ENCODE measurements around the gene BCAP29. TPM values are rescaled to one million over a fixed set of nuclear protein-coding genes. Genes with fewer than 3 reads are reported as not detected.

The BCAP29 gene
- total and polyA plus RNA-seq, 3 donors from 2014 or later, result 114 to 134 (median 121) TPM

DNA sequence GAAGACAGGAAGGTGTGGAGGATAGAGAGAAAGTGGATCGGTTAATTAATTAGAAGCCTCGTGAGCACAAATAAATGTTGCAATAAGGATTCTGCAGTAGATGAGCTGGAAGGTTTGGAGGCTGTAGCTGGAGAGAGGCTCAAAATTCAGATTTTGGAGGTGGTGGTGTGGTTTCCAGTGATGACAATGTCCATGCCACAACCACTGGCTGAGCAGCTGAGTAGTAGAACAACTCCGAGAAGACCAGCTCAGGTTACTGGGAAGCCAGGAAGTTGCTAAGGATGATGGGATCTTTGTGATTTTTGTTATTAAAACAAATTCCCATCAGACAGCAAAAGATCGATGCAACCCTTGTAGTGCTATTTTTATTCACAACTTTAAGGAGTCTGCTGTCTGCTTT, 88.2 kb downstream of the BCAP29 start:
- intact Hi-C loops (cut with DNase I; ENCODE audit: low total_unique reads), result no loop called here
- H3K4me1 ChIP-seq, result no peaks in the 10 kb centered on the region
- no peak for DNase-seq
- no peaks in the 10 kb centered on the region for H3K27me3 ChIP-seq
- WGBS, 2 donors, result 88 to 95% methylated on average over 4 of the region's 4 CpGs
- no peaks in the 10 kb centered on the region for H3K9me3 ChIP-seq
- no peaks in the 10 kb centered on the region for H3K36me3 ChIP-seq (ENCODE audit: low read depth, missing control alignments)
- no peak overlapping the region for H3K4me3 ChIP-seq
- no peak overlapping the region for H3K27ac ChIP-seq
- TF ChIP-seq, protein P1, sequence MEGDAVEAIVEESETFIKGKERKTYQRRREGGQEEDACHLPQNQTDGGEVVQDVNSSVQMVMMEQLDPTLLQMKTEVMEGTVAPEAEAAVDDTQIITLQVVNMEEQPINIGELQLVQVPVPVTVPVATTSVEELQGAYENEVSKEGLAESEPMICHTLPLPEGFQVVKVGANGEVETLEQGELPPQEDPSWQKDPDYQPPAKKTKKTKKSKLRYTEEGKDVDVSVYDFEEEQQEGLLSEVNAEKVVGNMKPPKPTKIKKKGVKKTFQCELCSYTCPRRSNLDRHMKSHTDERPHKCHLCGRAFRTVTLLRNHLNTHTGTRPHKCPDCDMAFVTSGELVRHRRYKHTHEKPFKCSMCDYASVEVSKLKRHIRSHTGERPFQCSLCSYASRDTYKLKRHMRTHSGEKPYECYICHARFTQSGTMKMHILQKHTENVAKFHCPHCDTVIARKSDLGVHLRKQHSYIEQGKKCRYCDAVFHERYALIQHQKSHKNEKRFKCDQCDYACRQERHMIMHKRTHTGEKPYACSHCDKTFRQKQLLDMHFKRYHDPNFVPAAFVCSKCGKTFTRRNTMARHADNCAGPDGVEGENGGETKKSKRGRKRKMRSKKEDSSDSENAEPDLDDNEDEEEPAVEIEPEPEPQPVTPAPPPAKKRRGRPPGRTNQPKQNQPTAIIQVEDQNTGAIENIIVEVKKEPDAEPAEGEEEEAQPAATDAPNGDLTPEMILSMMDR (IDR thresholded peaks at IDR 0.05), result no peak
- no peak for TF ChIP-seq POLR2A (IDR thresholded peaks at IDR 0.05)

Small RNA genes lying within 50 kb of the gene (small RNA-seq; reads per million reads assigned to genes)
- gene BANF1P5 (0 reads per million in 2 donors), gene RF01233 (0 reads per million in 2 donors)

Other genes starting within 250 kb of the BCAP29 start
- not detected for gene GPR22, start 110.2 kb upstream of the BCAP29 start, total RNA-seq
- 0.11 TPM for gene GPR22, start 110.2 kb upstream of the BCAP29 start, polyA plus RNA-seq (ENCODE audit: insufficient read depth, low read depth, low replicate concordance)
- gene COG5, start 16.3 kb upstream of the BCAP29 start, total RNA-seq, result 10 to 100 TPM; 70.6 to 76.1 TPM
- 27.1 TPM for gene COG5, start 16.3 kb upstream of the BCAP29 start, polyA plus RNA-seq (ENCODE audit: insufficient read depth, low read depth, low replicate concordance)
- gene DUS4L, start 16.3 kb upstream of the BCAP29 start, total RNA-seq, result 10 to 100 TPM; 19.5 to 30.2 TPM
- 9.5 TPM for gene DUS4L, start 16.3 kb upstream of the BCAP29 start, polyA plus RNA-seq (ENCODE audit: insufficient read depth, low read depth, low replicate concordance)
- gene SLC26A4, start 80.6 kb downstream of the BCAP29 start, total RNA-seq, result under 1 TPM; 0.43 to 0.79 TPM
- 1.7 TPM for gene SLC26A4, start 80.6 kb downstream of the BCAP29 start, polyA plus RNA-seq (ENCODE audit: insufficient read depth, low read depth, low replicate concordance)
- gene CBLL1, start 163.9 kb downstream of the BCAP29 start, total RNA-seq, result 10 to 100 TPM; 29.2 to 42.6 TPM
- gene CBLL1, start 163.9 kb downstream of the BCAP29 start, polyA plus RNA-seq (ENCODE audit: insufficient read depth, low read depth, low replicate concordance), result 58.1 TPM
- 1 to 10 TPM in 1 of 2 donors, not detected in 1; 1.1 TPM for gene SLC26A3, start 223.0 kb downstream of the BCAP29 start, total RNA-seq
- gene SLC26A3, start 223.0 kb downstream of the BCAP29 start, polyA plus RNA-seq (ENCODE audit: insufficient read depth, low read depth, low replicate concordance), result 1.3 TPM

Data from testis (tissue), 3 donors.